HUDEP-2 (cell line): ENCODE measurements around the gene KASH5.

ENCODE experiments used
- DNase-seq, 76 experiments: peaks; one replicate each; lab custom pipeline; 2025; ENCODE audit not compliant: unreplicated experiment in 76 of 76; lab: John Stamatoyannopoulos, UW

Gene KASH5

GRCh38 chr19:49391581-49392399, 3.7 kb downstream of the KASH5 start:
- DNase-seq, result peak in 69 of 76 experiments; percentile 20 to 81 (median 63)

DNA sequence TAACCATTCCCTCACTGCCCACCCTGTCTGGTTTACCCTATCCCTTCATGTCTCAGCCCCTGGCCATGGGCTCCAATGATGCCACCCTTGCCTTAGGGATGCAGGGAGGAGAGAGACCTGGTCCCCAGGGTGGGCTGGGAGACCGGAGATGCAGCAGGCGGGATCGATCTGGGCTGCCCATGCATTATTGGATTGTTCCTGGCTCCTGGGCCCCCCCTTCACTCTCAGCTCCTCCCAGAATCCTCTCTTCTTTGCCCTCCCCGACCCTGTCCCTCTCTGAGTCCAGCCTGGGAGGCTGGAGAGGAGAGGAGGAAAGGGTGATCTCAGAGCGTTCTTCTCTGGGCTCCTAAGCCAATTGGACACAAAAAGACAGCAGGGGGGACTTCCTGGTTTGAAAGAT, 5.8 kb downstream of the KASH5 start:
- DNase-seq, result no peak

DNA sequence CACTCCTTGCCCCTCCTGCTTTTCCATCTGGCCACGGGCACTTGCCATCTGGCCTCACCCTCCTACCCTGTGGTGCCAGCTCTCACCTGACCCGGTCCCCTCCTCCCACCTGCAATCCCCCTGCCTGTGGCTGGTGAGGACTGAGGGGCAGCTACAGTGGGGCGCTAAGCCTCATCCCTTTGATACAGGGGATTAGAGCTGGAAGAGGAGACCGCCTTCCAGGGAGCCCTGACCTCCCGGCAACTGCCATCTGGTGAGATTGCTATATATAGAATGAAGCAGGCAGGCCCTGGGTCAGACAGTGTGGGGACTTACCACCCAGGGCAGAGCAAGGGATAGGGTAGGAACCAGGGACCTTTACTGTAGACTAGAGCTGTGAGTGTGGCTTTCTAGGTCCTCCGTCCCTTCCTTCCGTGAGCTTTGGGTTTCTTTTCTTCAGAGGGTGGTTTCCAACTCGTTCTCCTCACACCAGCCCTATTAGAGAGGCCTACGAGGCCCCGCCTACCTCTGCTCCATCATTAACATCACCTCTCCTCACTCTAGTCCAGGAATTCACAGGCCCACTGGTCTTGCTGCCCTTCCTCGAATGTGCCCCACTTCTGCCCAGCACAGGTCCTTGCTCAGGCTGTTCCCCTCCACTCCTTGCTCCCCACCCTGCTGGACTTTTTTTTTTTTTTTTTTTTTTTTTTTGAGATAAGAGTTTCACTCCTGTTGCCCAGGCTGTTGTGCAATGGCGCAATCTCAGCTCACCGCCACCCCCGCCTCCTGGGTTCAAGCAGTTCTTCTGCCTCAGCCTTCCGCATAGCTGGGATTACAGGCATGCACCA, 7.7 kb downstream of the KASH5 start:
- DNase-seq, result no peak

DNA sequence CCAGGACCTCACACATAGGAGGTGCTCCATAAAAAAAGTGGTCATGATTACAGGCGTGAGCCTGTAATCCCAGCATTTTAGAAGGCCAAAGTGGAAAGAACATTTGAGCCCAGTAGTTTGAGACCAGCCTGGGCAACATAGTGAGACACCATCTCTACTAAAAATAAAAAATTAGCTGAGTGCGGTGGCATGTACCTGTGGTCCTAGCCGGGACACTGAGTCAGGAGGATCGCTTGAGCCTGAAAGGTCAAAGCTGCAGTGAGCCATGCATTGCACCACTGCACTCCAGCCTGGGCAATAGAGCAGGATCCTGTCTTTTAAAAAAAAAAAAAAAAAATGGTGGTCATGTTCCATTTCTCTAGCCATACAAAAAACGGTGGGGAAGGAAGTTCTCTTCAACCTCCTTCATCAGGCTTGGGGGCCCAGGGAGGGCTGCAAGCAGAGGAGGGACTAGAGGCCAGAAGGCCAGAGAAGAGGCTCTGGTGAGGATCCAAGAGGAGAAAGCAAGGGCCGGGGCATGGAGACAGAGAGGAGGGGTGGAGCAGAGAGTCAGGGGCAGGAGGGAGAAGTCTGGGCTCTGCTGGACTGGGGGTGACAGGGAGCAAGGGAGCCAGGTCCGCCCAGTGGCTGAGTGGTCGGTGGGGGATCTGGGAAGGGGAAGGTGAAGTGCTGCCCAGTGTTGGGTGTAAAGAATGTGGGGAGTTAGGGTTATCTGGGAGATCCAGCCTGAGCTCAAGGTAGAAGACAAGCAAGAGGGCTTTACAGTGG, 8.9 kb downstream of the KASH5 start:
- DNase-seq, result no peak

DNA sequence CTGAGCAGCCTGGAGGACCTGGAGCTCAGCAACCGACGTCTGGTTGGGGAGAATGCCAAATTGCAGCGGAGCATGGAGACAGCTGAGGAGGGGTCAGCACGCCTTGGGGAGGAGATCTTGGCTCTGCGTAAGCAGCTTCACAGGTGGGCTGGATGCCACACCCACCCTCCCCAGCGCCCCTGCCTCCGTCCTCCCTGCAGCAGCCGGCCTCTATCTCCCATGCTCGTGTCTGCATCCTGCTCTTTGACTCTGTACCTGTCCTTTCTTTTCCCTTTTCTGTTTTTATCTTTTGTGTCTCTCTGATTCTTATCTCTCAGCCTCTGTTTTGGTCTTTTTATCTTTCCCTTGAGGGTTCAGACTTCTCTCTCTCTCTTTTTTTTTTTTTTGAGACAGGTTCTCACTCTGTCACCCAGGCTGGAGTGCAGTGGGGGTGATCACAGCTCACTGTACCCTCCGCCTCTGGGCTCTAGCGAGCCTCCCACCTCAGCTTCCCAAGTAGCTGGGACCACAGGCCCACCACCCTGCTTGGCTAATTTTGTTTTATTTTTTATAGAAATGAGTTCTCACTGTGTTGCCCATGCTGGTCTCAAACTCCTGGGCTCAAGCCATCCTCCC, 10.1 kb downstream of the KASH5 start:
- DNase-seq, result no peak

DNA sequence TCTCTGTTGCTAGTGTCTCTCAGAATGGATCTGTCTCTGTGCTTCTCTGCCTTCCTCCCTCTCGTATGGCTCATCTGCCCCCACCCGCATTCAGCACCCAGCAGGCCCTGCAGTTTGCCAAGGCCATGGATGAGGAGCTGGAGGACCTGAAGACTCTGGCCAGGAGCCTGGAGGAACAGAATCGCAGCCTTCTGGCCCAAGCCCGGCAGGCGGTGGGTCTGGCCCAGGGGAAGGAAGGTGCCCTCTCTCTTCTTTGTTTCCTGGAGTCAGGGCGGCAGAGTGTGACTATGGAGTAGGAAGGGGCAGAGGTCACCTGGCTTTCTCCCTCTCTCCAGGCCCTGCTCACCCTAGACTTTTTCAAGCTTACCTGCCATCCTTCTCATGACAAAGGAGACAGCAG, 10.9 kb downstream of the KASH5 start:
- DNase-seq, result no peak

DNA sequence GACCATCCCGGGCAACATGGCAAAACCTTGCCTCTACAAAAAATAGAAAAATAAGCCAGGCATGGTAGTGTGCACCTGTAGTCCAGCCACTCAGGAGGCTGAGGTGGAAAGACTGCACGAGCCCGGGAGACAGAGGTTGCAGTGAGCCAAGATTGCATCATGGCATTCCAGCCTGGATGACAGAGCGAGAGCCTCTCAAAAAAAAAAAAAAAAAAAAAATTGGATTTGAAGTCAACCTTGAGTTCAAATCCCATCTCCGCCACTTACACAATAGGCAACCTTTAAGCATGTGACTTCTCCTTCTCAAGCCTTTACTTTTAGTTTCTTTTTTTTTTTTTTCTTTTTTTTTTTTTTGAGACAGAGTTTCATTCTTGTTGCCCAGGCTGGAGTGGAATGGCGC, 12.0 kb downstream of the KASH5 start:
- no peak for DNase-seq

- no peak for DNase-seq
Measured at GRCh38 chr19:49403404-49404187, 15.5 kb downstream of the KASH5 start.

DNA sequence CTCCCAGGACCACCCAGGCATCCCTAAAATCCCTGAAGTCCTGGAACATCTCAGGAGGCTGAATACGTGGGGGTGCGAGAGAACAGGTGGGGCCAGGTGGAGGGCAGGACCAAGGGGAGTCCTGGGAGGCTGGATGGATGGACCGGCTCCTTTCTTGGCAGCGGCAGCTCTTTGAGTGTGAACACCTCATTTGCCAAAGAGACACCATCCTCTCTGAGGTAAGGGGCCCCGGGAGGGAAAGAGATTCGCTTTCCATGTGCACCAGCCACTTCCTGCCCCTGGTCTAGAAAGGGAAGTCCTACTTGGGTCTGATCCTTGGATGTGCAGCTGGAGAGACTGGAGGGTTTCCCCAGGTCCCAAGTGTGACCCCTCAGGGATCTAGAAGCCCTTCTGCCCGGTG, 19.0 kb downstream of the KASH5 start:
- DNase-seq, result no peak

DNA sequence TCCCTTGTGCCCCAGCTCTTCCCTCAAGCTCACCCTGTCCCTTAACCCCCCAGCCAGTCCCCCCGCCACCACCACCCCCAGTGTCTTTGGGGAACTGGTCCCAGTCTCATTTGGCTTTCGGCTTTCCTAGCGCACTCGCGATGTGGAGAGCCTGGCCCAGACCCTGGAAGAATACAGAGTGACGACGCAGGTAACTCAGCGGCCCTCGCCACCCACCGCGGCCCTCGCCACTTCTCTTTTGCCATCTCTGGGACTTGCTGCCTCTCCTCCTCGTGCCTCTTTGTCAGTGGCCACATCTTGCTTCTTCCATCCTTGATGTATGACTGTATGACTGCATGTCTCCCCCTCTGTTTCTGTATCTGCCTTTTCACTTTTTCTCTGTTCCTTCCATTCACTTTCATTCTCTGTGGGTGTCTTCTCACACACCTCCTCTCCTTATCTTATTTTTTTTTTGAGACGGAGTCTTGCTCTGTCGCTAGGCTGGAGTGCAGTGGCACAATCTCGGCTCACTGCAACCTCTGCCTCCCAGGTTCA, 19.5 kb downstream of the KASH5 start:
- no peak for DNase-seq

- no peak for DNase-seq
Measured at GRCh38 chr19:49408816-49409440, 20.9 kb downstream of the KASH5 start.

GRCh38 chr19:49409441-49410029, 21.5 kb downstream of the KASH5 start:
- peak in 1 of 76 experiments; percentile 25 for DNase-seq

DNA sequence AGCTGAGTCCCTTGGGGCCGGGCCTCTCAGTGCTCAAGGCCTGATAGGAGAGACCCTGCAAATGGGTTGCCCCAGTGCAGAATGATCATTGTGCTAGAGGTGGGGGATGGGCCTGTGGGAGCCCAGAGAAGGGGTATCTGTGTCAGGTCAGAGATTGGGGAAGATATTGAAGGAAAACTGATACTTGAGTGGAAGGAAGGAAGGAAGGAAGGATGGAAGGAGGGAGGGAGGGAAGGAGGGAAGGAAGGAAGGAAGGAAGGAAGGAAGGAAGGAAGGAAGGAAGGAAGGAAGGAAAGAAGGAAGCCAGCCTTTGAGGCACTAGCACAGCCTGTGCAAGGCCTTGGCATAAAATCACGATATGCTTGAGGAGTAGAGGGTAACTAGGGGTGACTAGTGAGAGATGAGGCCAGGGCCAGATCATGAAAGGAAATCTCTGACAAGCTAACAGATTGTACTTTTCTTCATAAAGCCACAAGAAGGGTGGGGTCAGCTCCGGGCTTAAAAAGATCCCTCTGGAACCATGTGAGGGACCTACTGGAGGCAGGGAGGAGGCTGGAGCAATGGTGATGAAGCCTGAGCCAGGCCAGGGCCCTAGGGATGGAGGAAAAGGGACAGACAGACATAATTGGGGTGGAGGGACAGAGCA, 23.8 kb downstream of the KASH5 start:
- no peak for DNase-seq

DNA sequence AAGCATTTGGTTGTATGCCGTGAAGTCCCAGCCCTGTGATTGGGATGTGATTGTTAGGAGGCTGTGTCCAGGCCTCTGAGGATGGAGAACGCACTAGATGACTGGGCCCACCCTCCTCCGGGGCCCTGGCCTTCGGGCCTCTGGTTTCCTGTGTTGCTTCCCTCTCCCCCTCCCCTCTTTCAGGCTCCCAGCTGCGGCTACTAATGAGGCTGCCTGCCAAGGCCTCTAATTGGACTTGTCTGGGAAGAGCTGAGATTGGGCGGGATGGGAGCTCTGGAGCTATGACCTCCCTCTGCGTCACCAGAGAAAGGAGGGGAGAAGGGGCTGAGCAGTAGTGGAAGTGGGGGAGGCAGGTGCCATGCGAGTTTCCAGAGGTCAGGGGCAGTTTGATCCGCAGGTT, 25.3 kb downstream of the KASH5 start:
- no peak for DNase-seq

DNA sequence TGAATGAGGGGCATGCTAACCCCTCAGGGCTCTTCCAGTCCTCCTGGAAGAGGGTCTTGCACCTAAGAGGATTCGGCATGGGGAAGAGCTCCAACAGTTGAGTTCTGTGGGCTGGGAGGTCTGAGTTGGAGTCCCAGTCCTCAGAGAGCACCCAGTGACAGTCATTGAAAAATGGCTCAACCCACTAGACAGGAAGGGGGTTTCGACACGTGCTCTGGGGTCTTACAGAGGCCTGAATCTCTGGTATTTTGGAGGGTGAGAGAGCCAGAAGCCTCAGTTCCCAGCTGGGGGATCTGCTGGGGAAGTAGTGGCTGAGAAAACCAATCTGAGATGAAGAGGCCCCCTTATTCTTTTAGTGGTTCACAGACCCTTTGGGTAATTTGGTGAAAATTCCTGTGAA, 26.2 kb downstream of the KASH5 start:
- DNase-seq, result no peak

DNA sequence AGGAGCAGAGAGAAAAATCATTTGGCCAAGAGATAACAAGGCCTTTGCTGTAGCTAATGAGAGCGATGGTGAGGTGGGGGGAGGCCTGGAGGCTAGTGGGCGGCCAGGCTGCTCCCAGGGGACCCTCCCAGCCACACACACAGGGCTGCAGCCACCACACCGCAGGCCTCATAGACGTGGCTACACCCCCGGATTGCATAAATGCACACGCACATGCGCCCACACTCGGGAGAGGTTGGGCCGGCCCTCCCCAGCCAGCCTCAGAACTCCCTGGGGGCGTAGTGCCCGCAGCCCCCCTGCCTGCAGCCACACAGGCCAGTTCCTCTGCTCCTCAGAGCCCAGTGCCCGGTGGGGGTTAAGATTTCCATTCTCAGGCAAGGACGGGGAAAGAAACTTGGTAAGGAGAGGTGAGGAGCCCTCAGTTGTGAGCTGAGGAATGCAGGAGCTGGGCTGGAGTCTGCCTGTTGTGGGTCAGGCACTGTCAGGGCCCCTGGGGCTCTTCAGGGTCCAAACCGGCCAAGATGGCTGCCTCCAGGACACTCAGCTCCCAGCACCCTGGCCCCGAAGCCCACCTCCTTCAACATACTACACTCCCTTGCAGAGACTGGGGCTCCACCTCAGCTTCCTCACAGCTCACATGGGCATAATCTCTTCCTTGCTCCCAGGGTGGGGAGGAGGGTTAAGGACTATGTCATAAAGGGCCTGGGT, 27.2 kb downstream of the KASH5 start:
- no peak for DNase-seq

DNA sequence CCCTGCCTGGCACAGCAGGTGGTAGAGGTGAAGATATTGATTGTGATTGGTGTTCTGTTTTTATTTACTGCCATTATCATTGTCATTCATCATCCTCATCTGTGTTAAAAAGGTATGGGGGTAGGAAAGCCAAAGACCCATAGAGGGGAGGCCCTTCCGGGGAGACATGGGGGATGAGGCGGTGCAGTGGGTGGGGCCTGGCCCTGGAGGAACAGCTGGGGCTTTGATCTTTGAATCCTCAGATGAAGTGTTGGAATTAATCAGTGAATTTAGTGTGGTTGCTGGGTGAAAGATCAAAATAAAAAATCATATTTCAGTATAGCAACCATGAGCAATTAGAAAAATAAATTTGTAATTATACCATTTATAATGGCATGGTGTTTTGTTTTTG, 27.8 kb downstream of the KASH5 start:
- no peak for DNase-seq

DNA sequence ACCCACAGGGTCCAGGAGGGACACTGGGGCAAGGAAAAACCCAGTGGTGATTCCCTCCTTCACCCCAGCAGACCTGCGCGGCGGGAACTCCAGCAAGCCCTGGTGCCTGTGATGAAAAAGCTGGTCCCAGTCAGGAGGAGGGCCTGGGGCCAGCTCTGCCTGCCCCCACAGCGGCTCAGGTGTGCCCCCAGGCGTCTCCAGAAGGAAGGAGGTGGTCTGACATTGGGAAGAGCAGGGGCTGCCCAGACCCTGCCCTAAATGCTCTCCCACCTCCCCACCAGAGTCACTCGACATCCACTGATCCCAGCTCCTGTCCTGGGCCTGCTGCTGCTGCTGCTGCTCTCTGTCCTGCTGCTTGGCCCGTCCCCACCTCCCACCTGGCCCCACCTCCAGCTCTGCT, 29.0 kb downstream of the KASH5 start:
- DNase-seq, result no peak
